ENCODE data around the gene OLFM2. TPM values are rescaled to one million over a fixed set of nuclear protein-coding genes. Genes with fewer than 3 reads are reported as not detected.

The OLFM2 gene
- total and polyA plus RNA-seq, 4 donors = 3.9 to 14.5 (median 9.1) TPM

- ATAC-seq (ENCODE audit: low FRiP score) (no peak), DNase-seq (no peak)
- no peaks in the 10 kb centered on the region for H3K36me3 ChIP-seq (ENCODE audit: control insufficient read depth in 1 of 2, insufficient read depth in 2 of 2, low read length in 1 of 2)
- H3K4me1 ChIP-seq (ENCODE audit: control insufficient read depth in 1 of 2, insufficient read depth in 2 of 2, low read length in 2 of 2) = no peaks in the 10 kb centered on the region
- 86 to 87% methylated on average over 5 of the region's 5 CpGs for WGBS, 2 donors
- no peaks in the 10 kb centered on the region for H3K27me3 ChIP-seq (ENCODE audit: control insufficient read depth in 1 of 2, insufficient read depth in 2 of 2, low read length in 1 of 2)
- H3K9me3 ChIP-seq (ENCODE audit: control insufficient read depth, low read length) = no peaks in the 10 kb centered on the region
- intact Hi-C loops (cut with DNase I) = no loop called here
- H3K4me3 ChIP-seq (ENCODE audit: low read length in 2 of 2) = no peak overlapping the region
- no peak overlapping the region for H3K27ac ChIP-seq (ENCODE audit: low read depth in 1 of 2, low read length in 2 of 2)
These were observed 33.0 kb downstream of the OLFM2 start for GRCh38 chr19:9903336-9903735.

- Histone ChIP-seq H3K9me3 (ENCODE audit: control insufficient read depth, low read length) (no peaks in the 10 kb centered on the region), H3K4me1 (ENCODE audit: control insufficient read depth in 1 of 2, insufficient read depth in 2 of 2, low read length in 2 of 2) (no peaks in the 10 kb centered on the region), H3K27ac (ENCODE audit: low read depth in 1 of 2, low read length in 2 of 2) (no peak overlapping the region), H3K27me3 (ENCODE audit: control insufficient read depth in 1 of 2, insufficient read depth in 2 of 2, low read length in 1 of 2) (no peaks in the 10 kb centered on the region), H3K36me3 (ENCODE audit: control insufficient read depth in 1 of 2, insufficient read depth in 2 of 2, low read length in 1 of 2) (no peaks in the 10 kb centered on the region), H3K4me3 (ENCODE audit: low read length in 2 of 2) (no peak overlapping the region)
- WGBS, 2 donors = 73 to 75% methylated on average over 5 of the region's 5 CpGs
- DNase-seq = no peak
- no peak for ATAC-seq (ENCODE audit: low FRiP score)
- intact Hi-C loops (cut with DNase I) = no loop called here
These were observed 34.7 kb downstream of the OLFM2 start for GRCh38 chr19:9901642-9902041.

- no peak overlapping the region for H3K27ac ChIP-seq (ENCODE audit: low read depth in 1 of 2, low read length in 2 of 2)
- no peaks in the 10 kb centered on the region for H3K9me3 ChIP-seq (ENCODE audit: control insufficient read depth, low read length)
- DNase-seq (no peak), ATAC-seq (ENCODE audit: low FRiP score) (no peak)
- intact Hi-C loops (cut with DNase I) = no loop called here
- H3K27me3 ChIP-seq (ENCODE audit: control insufficient read depth in 1 of 2, insufficient read depth in 2 of 2, low read length in 1 of 2) = no peaks in the 10 kb centered on the region
- no peaks in the 10 kb centered on the region for H3K36me3 ChIP-seq (ENCODE audit: control insufficient read depth in 1 of 2, insufficient read depth in 2 of 2, low read length in 1 of 2)
- no peak overlapping the region for H3K4me3 ChIP-seq (ENCODE audit: low read length in 2 of 2)
- no peaks in the 10 kb centered on the region for H3K4me1 ChIP-seq (ENCODE audit: control insufficient read depth in 1 of 2, insufficient read depth in 2 of 2, low read length in 2 of 2)
- 73 to 77% methylated on average over 5 of the region's 5 CpGs for WGBS, 2 donors
These were observed 35.3 kb downstream of the OLFM2 start for GRCh38 chr19:9901020-9901419.

GRCh38 chr19:9891609-9892373, 44.5 kb downstream of the OLFM2 start:
- Histone ChIP-seq H3K36me3 (ENCODE audit: control insufficient read depth in 1 of 2, insufficient read depth in 2 of 2, low read length in 1 of 2) (no peaks in the 10 kb centered on the region), H3K9me3 (ENCODE audit: control insufficient read depth, low read length) (no peaks in the 10 kb centered on the region), H3K4me3 (ENCODE audit: low read length in 2 of 2) (no peak overlapping the region), H3K4me1 (ENCODE audit: control insufficient read depth in 1 of 2, insufficient read depth in 2 of 2, low read length in 2 of 2) (no peaks in the 10 kb centered on the region), H3K27me3 (ENCODE audit: control insufficient read depth in 1 of 2, insufficient read depth in 2 of 2, low read length in 1 of 2) (no peaks in the 10 kb centered on the region), H3K27ac (ENCODE audit: low read depth in 1 of 2, low read length in 2 of 2) (no peak overlapping the region)
- ATAC-seq (ENCODE audit: low FRiP score) (peak; percentile 11), DNase-seq (no peak)
- intact Hi-C loops (cut with DNase I) = no loop called here
- 62% methylated on average over 6 of the region's 6 CpGs for WGBS, 2 donors

- Histone ChIP-seq H3K4me3 (ENCODE audit: low read length in 2 of 2) (no peak overlapping the region), H3K36me3 (ENCODE audit: control insufficient read depth in 1 of 2, insufficient read depth in 2 of 2, low read length in 1 of 2) (no peaks in the 10 kb centered on the region), H3K27me3 (ENCODE audit: control insufficient read depth in 1 of 2, insufficient read depth in 2 of 2, low read length in 1 of 2) (no peaks in the 10 kb centered on the region), H3K9me3 (ENCODE audit: control insufficient read depth, low read length) (no peaks in the 10 kb centered on the region), H3K4me1 (ENCODE audit: control insufficient read depth in 1 of 2, insufficient read depth in 2 of 2, low read length in 2 of 2) (no peaks in the 10 kb centered on the region), H3K27ac (ENCODE audit: low read depth in 1 of 2, low read length in 2 of 2) (no peak overlapping the region)
- intact Hi-C loops (cut with DNase I) = no loop called here
- peak in 1 of 2 donors; percentile 62 for DNase-seq
- ATAC-seq (ENCODE audit: low FRiP score) = peak; percentile 50
- WGBS, 2 donors = 14 to 21% methylated on average over 8 of the region's 8 CpGs
These were observed 51.2 kb downstream of the OLFM2 start for GRCh38 chr19:9885077-9885552.

- Histone ChIP-seq H3K36me3 (ENCODE audit: control insufficient read depth in 1 of 2, insufficient read depth in 2 of 2, low read length in 1 of 2) (no peaks in the 10 kb centered on the region), H3K27ac (ENCODE audit: low read depth in 1 of 2, low read length in 2 of 2) (no peak overlapping the region), H3K9me3 (ENCODE audit: control insufficient read depth, low read length) (no peaks in the 10 kb centered on the region), H3K27me3 (ENCODE audit: control insufficient read depth in 1 of 2, insufficient read depth in 2 of 2, low read length in 1 of 2) (no peaks in the 10 kb centered on the region), H3K4me3 (ENCODE audit: low read length in 2 of 2) (no peak overlapping the region), H3K4me1 (ENCODE audit: control insufficient read depth in 1 of 2, insufficient read depth in 2 of 2, low read length in 2 of 2) (no peaks in the 10 kb centered on the region)
- WGBS, 2 donors = 71 to 75% methylated on average over 12 of the region's 12 CpGs
- DNase-seq = no peak
- ATAC-seq (ENCODE audit: low FRiP score) = no peak
- intact Hi-C loops (cut with DNase I) = no loop called here
These were observed 52.6 kb downstream of the OLFM2 start for GRCh38 chr19:9883764-9884163.

- no peak overlapping the region for H3K27ac ChIP-seq (ENCODE audit: low read depth in 1 of 2, low read length in 2 of 2)
- no peak for DNase-seq
- no peaks in the 10 kb centered on the region for H3K9me3 ChIP-seq (ENCODE audit: control insufficient read depth, low read length)
- intact Hi-C loops (cut with DNase I) = no loop called here
- no peaks in the 10 kb centered on the region for H3K36me3 ChIP-seq (ENCODE audit: control insufficient read depth in 1 of 2, insufficient read depth in 2 of 2, low read length in 1 of 2)
- no peak for ATAC-seq (ENCODE audit: low FRiP score)
- H3K27me3 ChIP-seq (ENCODE audit: control insufficient read depth in 1 of 2, insufficient read depth in 2 of 2, low read length in 1 of 2) = no peaks in the 10 kb centered on the region
- no peak overlapping the region for H3K4me3 ChIP-seq (ENCODE audit: low read length in 2 of 2)
- 48% methylated on average over 10 of the region's 10 CpGs for WGBS, 2 donors
- H3K4me1 ChIP-seq (ENCODE audit: control insufficient read depth in 1 of 2, insufficient read depth in 2 of 2, low read length in 2 of 2) = no peaks in the 10 kb centered on the region
These were observed 53.0 kb downstream of the OLFM2 start for GRCh38 chr19:9883231-9883758.

- H3K27ac ChIP-seq (ENCODE audit: low read depth in 1 of 2, low read length in 2 of 2) = no peak overlapping the region
- WGBS, 2 donors = 79 to 80% methylated on average over 9 of the region's 9 CpGs
- H3K27me3 ChIP-seq (ENCODE audit: control insufficient read depth in 1 of 2, insufficient read depth in 2 of 2, low read length in 1 of 2) = no peaks in the 10 kb centered on the region
- no peaks in the 10 kb centered on the region for H3K9me3 ChIP-seq (ENCODE audit: control insufficient read depth, low read length)
- H3K36me3 ChIP-seq (ENCODE audit: control insufficient read depth in 1 of 2, insufficient read depth in 2 of 2, low read length in 1 of 2) = no peaks in the 10 kb centered on the region
- DNase-seq = no peak
- intact Hi-C loops (cut with DNase I) = no loop called here
- no peak for ATAC-seq (ENCODE audit: low FRiP score)
- no peaks in the 10 kb centered on the region for H3K4me1 ChIP-seq (ENCODE audit: control insufficient read depth in 1 of 2, insufficient read depth in 2 of 2, low read length in 2 of 2)
- no peak overlapping the region for H3K4me3 ChIP-seq (ENCODE audit: low read length in 2 of 2)
These were observed 54.6 kb downstream of the OLFM2 start for GRCh38 chr19:9881720-9882119.
